Measurements from ENCODE around the gene TRMT10C. TPM values are rescaled to one million over a fixed set of nuclear protein-coding genes. Genes with fewer than 3 reads are reported as not detected.

Gene TRMT10C
- total RNA-seq, 1 donor = 32.5 TPM

DNA sequence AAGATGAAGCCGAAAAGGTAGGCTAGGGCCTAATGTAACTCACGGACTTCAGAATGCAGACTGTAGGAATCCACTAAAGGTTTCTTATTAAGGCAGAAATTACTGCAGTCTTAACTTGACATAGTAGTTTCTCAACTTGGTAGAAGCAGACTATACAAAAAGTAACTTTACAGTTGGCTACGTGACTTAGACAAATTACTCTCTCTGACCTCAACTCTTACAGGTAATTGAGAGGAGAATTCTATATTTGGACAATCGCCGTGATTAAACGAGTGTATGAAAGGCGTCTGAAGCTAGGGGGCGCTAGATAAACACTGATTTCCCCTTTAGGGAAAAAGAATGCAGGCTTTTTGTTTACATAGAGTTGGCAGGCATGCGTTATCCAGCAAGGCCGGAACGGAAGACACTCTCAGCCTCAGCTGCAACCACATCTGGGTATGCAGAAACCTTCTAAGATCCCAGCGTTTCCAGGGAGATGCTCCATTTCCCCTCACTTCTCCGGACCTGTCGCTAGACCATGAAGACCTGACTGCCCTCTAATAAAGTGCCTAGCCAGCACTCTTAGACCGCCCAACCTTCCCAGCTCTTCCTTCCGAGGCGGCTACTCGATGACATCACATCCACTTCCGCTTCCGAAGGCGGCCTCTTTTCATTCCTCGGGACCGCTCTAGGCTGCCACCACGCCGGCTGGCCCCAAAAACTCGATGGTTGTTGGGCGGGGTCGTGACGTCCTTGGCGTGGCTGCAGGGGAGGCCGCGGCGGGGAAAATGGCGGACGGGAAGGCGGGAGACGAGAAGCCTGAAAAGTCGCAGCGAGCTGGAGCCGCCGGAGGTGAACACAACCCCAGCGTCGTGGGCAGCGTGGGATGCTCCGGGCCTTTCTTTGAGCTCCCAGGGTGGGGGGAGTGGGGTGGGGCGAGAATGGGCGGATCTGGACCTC is 12.1 kb downstream of the TRMT10C start, which contains the start of gene PCNP:
Gene PCNP, plus strand, starts transcription at position 732 of the 939 bp plus-strand sequence. Its CDS starts 36 bp downstream, at position 768.
- peak within 1 kb of the TSS; percentile 95 for H3K4me3 ChIP-seq (ENCODE audit: low read depth, low read length)
- DNase-seq (ENCODE audit: low read depth) = peak; percentile 99
- TF ChIP-seq, protein P1, sequence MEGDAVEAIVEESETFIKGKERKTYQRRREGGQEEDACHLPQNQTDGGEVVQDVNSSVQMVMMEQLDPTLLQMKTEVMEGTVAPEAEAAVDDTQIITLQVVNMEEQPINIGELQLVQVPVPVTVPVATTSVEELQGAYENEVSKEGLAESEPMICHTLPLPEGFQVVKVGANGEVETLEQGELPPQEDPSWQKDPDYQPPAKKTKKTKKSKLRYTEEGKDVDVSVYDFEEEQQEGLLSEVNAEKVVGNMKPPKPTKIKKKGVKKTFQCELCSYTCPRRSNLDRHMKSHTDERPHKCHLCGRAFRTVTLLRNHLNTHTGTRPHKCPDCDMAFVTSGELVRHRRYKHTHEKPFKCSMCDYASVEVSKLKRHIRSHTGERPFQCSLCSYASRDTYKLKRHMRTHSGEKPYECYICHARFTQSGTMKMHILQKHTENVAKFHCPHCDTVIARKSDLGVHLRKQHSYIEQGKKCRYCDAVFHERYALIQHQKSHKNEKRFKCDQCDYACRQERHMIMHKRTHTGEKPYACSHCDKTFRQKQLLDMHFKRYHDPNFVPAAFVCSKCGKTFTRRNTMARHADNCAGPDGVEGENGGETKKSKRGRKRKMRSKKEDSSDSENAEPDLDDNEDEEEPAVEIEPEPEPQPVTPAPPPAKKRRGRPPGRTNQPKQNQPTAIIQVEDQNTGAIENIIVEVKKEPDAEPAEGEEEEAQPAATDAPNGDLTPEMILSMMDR (IDR thresholded peaks at IDR 0.05; ENCODE audit: insufficient read depth, low read length) = peak; percentile 76

DNA sequence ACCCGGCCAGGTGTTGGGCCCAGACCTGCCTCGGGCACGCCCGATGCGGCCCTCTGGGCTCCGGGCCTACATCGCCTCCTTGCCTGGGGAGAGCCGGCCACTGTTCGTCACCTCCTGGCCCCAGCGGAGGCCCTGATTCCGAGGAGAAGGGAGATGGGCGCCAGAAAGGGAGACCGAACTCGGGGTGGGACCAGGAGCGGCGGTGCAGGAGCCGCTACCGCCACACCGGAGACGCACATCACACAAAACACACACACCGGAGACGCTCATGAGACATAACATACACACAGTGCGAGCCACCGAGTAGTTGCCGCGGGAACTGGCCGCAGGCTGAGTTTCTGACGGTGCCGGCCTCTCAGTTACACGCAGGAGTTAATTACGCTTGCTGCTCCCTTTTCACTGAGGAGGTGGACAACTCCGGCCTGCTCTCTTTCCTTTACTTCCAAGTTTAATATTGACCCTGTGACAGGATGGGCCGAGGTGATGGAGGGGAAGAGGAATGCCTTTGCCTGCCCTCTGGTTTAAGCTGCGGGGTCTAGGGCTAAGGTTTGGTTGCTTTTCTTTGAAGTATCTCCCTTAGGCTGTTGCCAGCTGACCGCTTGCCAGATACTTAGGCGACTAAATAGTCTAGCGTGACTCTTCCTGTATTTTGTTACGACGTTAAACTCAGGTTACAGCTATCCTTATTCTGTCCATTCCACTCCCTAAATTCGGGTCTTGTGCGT is 12.9 kb downstream of the TRMT10C start:
- TF ChIP-seq, protein P1 (IDR thresholded peaks at IDR 0.05; ENCODE audit: insufficient read depth, low read length) = no peak

DNA sequence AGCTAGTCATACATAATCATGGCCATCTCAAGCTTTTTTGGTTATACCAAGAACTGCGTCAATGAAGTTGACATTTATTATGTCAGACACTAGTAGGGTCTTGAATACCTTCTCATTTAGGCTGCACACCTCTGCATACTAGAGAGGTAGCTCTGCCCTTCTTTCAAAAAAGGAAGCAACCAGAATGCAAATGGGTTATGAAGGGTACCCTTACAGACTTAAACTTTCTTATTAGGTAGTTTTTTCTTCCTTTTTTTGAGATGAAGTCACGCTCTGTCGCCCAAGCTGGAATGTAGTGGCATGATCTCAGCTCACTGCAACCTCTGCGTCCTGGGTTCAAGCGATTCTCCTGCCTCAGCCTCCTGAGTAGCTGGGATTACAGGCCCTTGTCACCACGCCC is 15.6 kb downstream of the TRMT10C start:
- TF ChIP-seq, protein P1 (IDR thresholded peaks at IDR 0.05; ENCODE audit: insufficient read depth, low read length) = no peak
- no peak for DNase-seq (ENCODE audit: low read depth)
- H3K4me3 ChIP-seq (ENCODE audit: low read depth, low read length) = no peak overlapping the region

More for the DNA sequence above, 12.9 kb downstream of the TRMT10C start:
- peak; percentile 55 for DNase-seq (ENCODE audit: low read depth)
- H3K4me3 ChIP-seq (ENCODE audit: low read depth, low read length) = peak overlapping the region; percentile 95

DNA sequence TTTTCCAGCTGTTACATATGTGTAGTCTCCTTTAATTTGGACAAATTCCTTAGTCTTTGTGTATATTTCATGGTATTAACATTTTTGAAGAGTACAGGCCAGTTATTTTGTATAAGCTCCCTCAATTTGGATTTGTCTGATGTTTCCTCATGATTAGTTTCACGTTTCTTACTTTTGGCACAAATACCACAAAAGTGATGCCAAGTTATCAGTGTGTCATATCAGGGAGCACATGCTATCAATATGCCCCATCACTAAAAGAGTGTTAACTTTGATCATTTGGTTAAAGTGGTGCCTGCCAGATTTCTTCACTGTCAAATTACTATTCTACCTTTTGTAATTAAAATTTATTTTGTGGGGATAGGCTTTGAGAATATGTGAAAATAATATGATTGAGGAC is 26.9 kb downstream of the TRMT10C start:
- DNase-seq (ENCODE audit: low read depth) = no peak
- TF ChIP-seq, protein P1 (IDR thresholded peaks at IDR 0.05; ENCODE audit: insufficient read depth, low read length) = no peak
- H3K4me3 ChIP-seq (ENCODE audit: low read depth, low read length) = no peak overlapping the region

DNA sequence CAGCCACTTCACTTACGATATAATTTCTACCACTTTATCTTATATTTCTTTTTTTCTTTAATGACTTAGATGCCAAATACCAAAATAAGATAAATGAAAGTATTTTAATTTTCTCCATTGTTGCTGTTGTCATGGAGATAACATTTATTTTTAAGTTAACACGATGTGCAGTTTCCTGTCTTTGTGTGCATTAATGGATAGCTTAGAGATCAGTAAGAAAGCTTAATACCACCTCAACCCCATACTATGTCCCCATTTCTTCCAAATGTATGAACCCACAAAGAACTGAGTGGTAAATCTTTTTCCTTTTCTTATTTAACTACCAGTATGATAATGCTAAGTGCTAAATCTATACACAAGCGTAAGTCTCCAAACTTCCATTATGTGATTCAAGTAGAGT is 29.4 kb downstream of the TRMT10C start:
- no peak overlapping the region for H3K4me3 ChIP-seq (ENCODE audit: low read depth, low read length)
- DNase-seq (ENCODE audit: low read depth) = no peak
- TF ChIP-seq, protein P1 (IDR thresholded peaks at IDR 0.05; ENCODE audit: insufficient read depth, low read length) = no peak

DNA sequence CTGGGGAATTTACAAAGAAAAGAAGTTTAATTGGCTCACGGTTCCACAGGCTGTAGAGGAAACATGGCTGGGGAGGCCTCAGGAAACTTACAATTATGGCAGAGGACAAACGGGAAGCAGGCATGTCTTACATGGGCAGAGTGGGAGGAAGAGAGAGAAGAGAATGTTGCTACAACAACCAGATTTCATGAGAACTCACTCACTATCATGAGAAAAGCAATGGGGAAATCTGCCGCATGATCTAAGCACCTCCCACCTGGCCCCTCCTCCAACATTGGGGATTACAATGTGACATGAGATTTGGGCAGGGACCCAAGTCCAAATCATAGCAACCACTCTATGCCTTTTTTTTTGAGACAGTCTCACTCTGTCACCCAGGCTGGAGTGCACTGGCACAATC is 41.1 kb downstream of the TRMT10C start:
- TF ChIP-seq, protein P1 (IDR thresholded peaks at IDR 0.05; ENCODE audit: insufficient read depth, low read length) = no peak
- DNase-seq (ENCODE audit: low read depth) = no peak
- H3K4me3 ChIP-seq (ENCODE audit: low read depth, low read length) = no peak overlapping the region

Measured in fibroblast of the aortic adventitia (primary cell).